ENCODE measurements around the gene GATB.

The GATB gene

GRCh38 chr4:151781026-151781425 is 20.2 kb upstream of the GATB start:
- DNase-seq (ENCODE audit: low read depth in 1 of 2, low spot score in 1 of 2), result no peak
- Histone ChIP-seq H3K27ac (replicated peaks) (no peak overlapping the region), H3K27me3 (ENCODE audit: insufficient read depth, poor library complexity, severe bottlenecking) (no peaks in the 10 kb centered on the region), H3K4me3 (replicated peaks; ENCODE audit: insufficient read depth, low read length) (no peak overlapping the region)
- no peak for TF ChIP-seq POLR2AphosphoS5 (IDR thresholded peaks at IDR 0.05; ENCODE audit: low read depth)

GRCh38 chr4:151777471-151777870 is 16.7 kb upstream of the GATB start:
- TF ChIP-seq SPI1 (IDR thresholded peaks at IDR 0.05; ENCODE audit: borderline replicate concordance, low read depth) (no peak), REST (IDR thresholded peaks at IDR 0.05; ENCODE audit: insufficient replicate concordance, low read depth) (no peak), GABPA (IDR thresholded peaks at IDR 0.05; ENCODE audit: low read depth) (no peak), CTCF (IDR thresholded peaks at IDR 0.05; ENCODE audit: insufficient read depth, low read length) (no peak), POLR2AphosphoS5 (IDR thresholded peaks at IDR 0.05; ENCODE audit: low read depth) (no peak)
- H3K27me3 ChIP-seq (ENCODE audit: insufficient read depth, poor library complexity, severe bottlenecking), result no peaks in the 10 kb centered on the region
- no peak for DNase-seq (ENCODE audit: low read depth in 1 of 2, low spot score in 1 of 2)
- no peak overlapping the region for H3K27ac ChIP-seq (replicated peaks)
- no peak overlapping the region for H3K4me3 ChIP-seq (replicated peaks; ENCODE audit: insufficient read depth, low read length)

- H3K27ac ChIP-seq (replicated peaks), result no peak overlapping the region
- TF ChIP-seq REST (IDR thresholded peaks at IDR 0.05; ENCODE audit: insufficient replicate concordance, low read depth) (no peak), SPI1 (IDR thresholded peaks at IDR 0.05; ENCODE audit: borderline replicate concordance, low read depth) (no peak), CTCF (IDR thresholded peaks at IDR 0.05; ENCODE audit: insufficient read depth, low read length) (no peak), POLR2AphosphoS5 (IDR thresholded peaks at IDR 0.05; ENCODE audit: low read depth) (no peak), GABPA (IDR thresholded peaks at IDR 0.05; ENCODE audit: low read depth) (no peak)
- H3K4me3 ChIP-seq (replicated peaks; ENCODE audit: insufficient read depth, low read length), result no peak overlapping the region
- no peaks in the 10 kb centered on the region for H3K27me3 ChIP-seq (ENCODE audit: insufficient read depth, poor library complexity, severe bottlenecking)
- DNase-seq (ENCODE audit: low read depth in 1 of 2, low spot score in 1 of 2), result no peak
Measured at GRCh38 chr4:151774324-151774723, 13.5 kb upstream of the GATB start.

- no peak overlapping the region for H3K4me3 ChIP-seq (replicated peaks; ENCODE audit: insufficient read depth, low read length)
- TF ChIP-seq REST (IDR thresholded peaks at IDR 0.05; ENCODE audit: insufficient replicate concordance, low read depth), result no peak
- no peak for TF ChIP-seq GABPA (IDR thresholded peaks at IDR 0.05; ENCODE audit: low read depth)
- no peak for TF ChIP-seq SPI1 (IDR thresholded peaks at IDR 0.05; ENCODE audit: borderline replicate concordance, low read depth)
- TF ChIP-seq CTCF (IDR thresholded peaks at IDR 0.05; ENCODE audit: insufficient read depth, low read length), result no peak
- TF ChIP-seq POLR2AphosphoS5 (IDR thresholded peaks at IDR 0.05; ENCODE audit: low read depth), result no peak
- no peaks in the 10 kb centered on the region for H3K27me3 ChIP-seq (ENCODE audit: insufficient read depth, poor library complexity, severe bottlenecking)
- DNase-seq (ENCODE audit: low read depth in 1 of 2, low spot score in 1 of 2), result no peak
- H3K27ac ChIP-seq (replicated peaks), result no peak overlapping the region
Measured at GRCh38 chr4:151772274-151772673, 11.5 kb upstream of the GATB start.

Data from HL-60 (cell line).